A673 (cell line): Measurements from ENCODE around the gene DUS1L. TPM values are rescaled to one million over a fixed set of nuclear protein-coding genes. Genes with fewer than 3 reads are reported as not detected.

Source experiments
- BruUV-seq: library from RNA; stranded (reverse); fragments of 400-500 nt; replicated peaks from 2 replicates; lab custom pipeline; 2021; lab: Mats Ljungman, UMichigan
- CTCF ChIA-PET: fragments of 300-600 bp; sonication (Branson Sonifier 250); formaldehyde crosslinking; loops from one replicate; lab custom pipeline; 2022; ENCODE audit warnings: antibody characterized with exemption; lab: Charles Lee
- POLR2A ChIA-PET: fragments of 300-600 bp; sonication (Branson Sonifier 250); formaldehyde crosslinking; loops from one replicate; lab custom pipeline; 2022; ENCODE audit warnings: antibody characterized with exemption; ENCODE audit not compliant: low non-redundant PET; lab: Charles Lee
- DNase-seq: peaks from one replicate; pipeline ENCODE4 v3.0.0-alpha.2; 2015; ENCODE audit warnings: low spot score
- H3K27ac ChIP-seq: fragments of 200-600 bp; sonication (generic); 2 replicates; pipeline ENCODE4 v1.5.1; 2016; ENCODE audit warnings: mixed run types, low read depth, mild to moderate bottlenecking, mixed read lengths, antibody characterized with exemption, low read length; ENCODE audit not compliant: poor library complexity, severe bottlenecking
- H3K27me3 ChIP-seq: fragments of 200-600 bp; sonication (generic); replicated peaks from 2 replicates; pipeline ENCODE4 v1.6.1; 2017; ENCODE audit warnings: mixed run types, low read depth, mild to moderate bottlenecking, mixed read lengths, antibody characterized with exemption, low read length; ENCODE audit not compliant: insufficient read depth, poor library complexity
- H3K36me3 ChIP-seq: fragments of 200-600 bp; sonication (generic); 2 replicates; pipeline ENCODE4 v1.6.1; 2016; ENCODE audit warnings: mixed run types, mild to moderate bottlenecking, mixed read lengths, antibody characterized with exemption, low read length; ENCODE audit not compliant: insufficient read depth, poor library complexity, severe bottlenecking
- H3K4me1 ChIP-seq: fragments of 200-600 bp; sonication (generic); 2 replicates; pipeline ENCODE4 v1.6.1; 2017; ENCODE audit warnings: mixed run types, mild to moderate bottlenecking, mixed read lengths, antibody characterized with exemption, low read length; ENCODE audit not compliant: insufficient read depth, poor library complexity, severe bottlenecking
- H3K4me3 ChIP-seq: fragments of 200-600 bp; sonication (generic); 2 replicates; pipeline ENCODE4 v1.5.1; 2016; ENCODE audit warnings: low read depth, mixed run types, mild to moderate bottlenecking, mixed read lengths, low read length; ENCODE audit not compliant: poor library complexity, severe bottlenecking
- H3K9me3 ChIP-seq: fragments of 200-600 bp; sonication (generic); 2 replicates; pipeline ENCODE4 v1.6.1; 2016; ENCODE audit warnings: mixed run types, low read depth, mild to moderate bottlenecking, mixed read lengths, antibody characterized with exemption, low read length; ENCODE audit not compliant: poor library complexity, severe bottlenecking
- EZH2 ChIP-seq: fragments of 200-600 bp; sonication (generic); IDR thresholded peaks from 2 replicates; pipeline ENCODE4 v1.6.1; 2017; ENCODE audit warnings: borderline replicate concordance, low read depth, mild to moderate bottlenecking, mixed read lengths, antibody characterized with exemption, low read length; ENCODE audit not compliant: poor library complexity, severe bottlenecking
- intact Hi-C: fragments of 100-400 bp; cut with micrococcal nuclease; formaldehyde crosslinking; loops from one replicate; pipeline ENCODE4 v1.10.0; 2022; ENCODE audit not compliant: unreplicated experiment
- total RNA-seq: library from RNA; stranded (reverse); gene quantifications from 2 replicates; pipeline ENCODE4 v1.2.3, GENCODE V29; 2021
- TF ChIP-seq, protein P1 (sequence below): fragments of 300-800, 200-600 bp; sonication (generic); conservative IDR thresholded peaks from 2 replicates; pipeline ENCODE4 v1.5.1; 2017; ENCODE audit warnings: low read depth, mild to moderate bottlenecking, antibody characterized with exemption, low read length, moderate library complexity, mixed read lengths

The DUS1L gene
- total RNA-seq, 1 experiment from 2014 or later, result 143 TPM

GRCh38 chr17:82092094-82092586 is 26.5 kb upstream of the DUS1L start:
- H3K4me1 ChIP-seq, result peaks cover 13% of the 10 kb centered on the region
- H3K27ac ChIP-seq, result no peak overlapping the region
- TF ChIP-seq, protein P1, sequence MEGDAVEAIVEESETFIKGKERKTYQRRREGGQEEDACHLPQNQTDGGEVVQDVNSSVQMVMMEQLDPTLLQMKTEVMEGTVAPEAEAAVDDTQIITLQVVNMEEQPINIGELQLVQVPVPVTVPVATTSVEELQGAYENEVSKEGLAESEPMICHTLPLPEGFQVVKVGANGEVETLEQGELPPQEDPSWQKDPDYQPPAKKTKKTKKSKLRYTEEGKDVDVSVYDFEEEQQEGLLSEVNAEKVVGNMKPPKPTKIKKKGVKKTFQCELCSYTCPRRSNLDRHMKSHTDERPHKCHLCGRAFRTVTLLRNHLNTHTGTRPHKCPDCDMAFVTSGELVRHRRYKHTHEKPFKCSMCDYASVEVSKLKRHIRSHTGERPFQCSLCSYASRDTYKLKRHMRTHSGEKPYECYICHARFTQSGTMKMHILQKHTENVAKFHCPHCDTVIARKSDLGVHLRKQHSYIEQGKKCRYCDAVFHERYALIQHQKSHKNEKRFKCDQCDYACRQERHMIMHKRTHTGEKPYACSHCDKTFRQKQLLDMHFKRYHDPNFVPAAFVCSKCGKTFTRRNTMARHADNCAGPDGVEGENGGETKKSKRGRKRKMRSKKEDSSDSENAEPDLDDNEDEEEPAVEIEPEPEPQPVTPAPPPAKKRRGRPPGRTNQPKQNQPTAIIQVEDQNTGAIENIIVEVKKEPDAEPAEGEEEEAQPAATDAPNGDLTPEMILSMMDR, result no peak
- TF ChIP-seq EZH2, result no peak
- intact Hi-C loops, result no loop called here
- no peaks in the 10 kb centered on the region for H3K27me3 ChIP-seq
- H3K9me3 ChIP-seq, result no peaks in the 10 kb centered on the region
- H3K4me3 ChIP-seq, result no peak overlapping the region
- peaks cover 96% of the 10 kb centered on the region for H3K36me3 ChIP-seq
- ChIA-PET POLR2A (no interaction called here), CTCF (no interaction called here)
- no peak for DNase-seq
- no TSS peak for BruUV-seq

- Histone ChIP-seq H3K27ac (no peak overlapping the region), H3K27me3 (no peaks in the 10 kb centered on the region), H3K9me3 (no peaks in the 10 kb centered on the region), H3K4me3 (no peak overlapping the region), H3K4me1 (peaks cover 13% of the 10 kb centered on the region), H3K36me3 (peaks cover 96% of the 10 kb centered on the region)
- no TSS peak for BruUV-seq
- POLR2A ChIA-PET, result no interaction called here
- TF ChIP-seq, protein P1, result no peak
- no peak for TF ChIP-seq EZH2
- DNase-seq, result no peak
- CTCF ChIA-PET, result no interaction called here
- intact Hi-C loops, result no loop called here
These were observed 25.9 kb upstream of the DUS1L start for GRCh38 chr17:82091264-82092066.

DNA sequence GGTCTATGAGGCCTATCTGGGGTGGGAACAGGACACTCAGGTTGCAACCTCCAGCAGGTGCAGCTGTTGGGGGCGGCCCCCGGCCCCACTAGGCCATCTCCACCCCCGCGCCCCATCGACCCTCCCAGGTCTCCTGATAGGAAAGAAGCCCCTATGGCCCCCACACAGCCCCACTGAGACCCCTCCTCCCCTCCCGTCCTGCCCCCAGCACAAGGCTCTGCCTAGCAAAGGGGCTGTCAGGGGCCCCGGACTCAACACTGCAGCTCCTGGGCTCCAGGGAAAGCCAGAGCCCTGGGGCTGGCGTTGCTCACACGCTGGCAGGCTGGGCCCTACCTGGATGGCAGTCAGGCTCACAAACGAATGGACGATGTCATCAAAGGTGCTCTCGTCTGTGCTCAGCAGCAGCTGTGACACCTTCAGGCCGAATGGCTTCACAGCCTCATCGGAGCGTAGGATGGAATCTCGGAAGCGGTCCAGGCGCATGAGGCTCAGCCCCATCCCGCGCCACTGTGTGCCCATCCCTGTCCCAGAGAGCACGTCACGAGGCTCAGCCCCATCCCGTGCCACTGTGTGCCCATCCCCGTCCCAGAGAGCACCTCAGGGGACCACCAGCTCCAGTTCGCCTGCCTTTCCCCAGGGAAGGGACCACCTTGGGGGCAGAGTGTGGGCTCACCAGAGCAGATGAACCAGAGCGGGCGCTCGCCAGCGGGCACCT is 25.1 kb upstream of the DUS1L start:
- TF ChIP-seq, protein P1, result no peak
- no peak for TF ChIP-seq EZH2
- ChIA-PET CTCF (no interaction called here), POLR2A (no interaction called here)
- H3K4me3 ChIP-seq, result no peak overlapping the region
- no TSS peak for BruUV-seq
- H3K27me3 ChIP-seq, result no peaks in the 10 kb centered on the region
- H3K9me3 ChIP-seq, result no peaks in the 10 kb centered on the region
- intact Hi-C loops, result no loop called here
- DNase-seq, result no peak
- peaks cover 96% of the 10 kb centered on the region for H3K36me3 ChIP-seq
- no peak overlapping the region for H3K27ac ChIP-seq
- peaks cover 5% of the 10 kb centered on the region for H3K4me1 ChIP-seq
